Endothelial cell of umbilical vein (primary cell): ENCODE results near the gene ZDHHC14. TPM values are rescaled to one million over a fixed set of nuclear protein-coding genes. Genes with fewer than 3 reads are reported as not detected.
"Not testable (repeated sequence)": the region's sequence is repeated elsewhere in the genome, so short reads cannot be mapped to it uniquely, and the experiment has no call there.

Experiments
- BruUV-seq: library from RNA; stranded (reverse); fragments of 400-500 nt; replicated peaks from 2 replicates; lab custom pipeline; 2021; lab: Mats Ljungman, UMichigan
- CTCF ChIA-PET: fragments of 300-600, 350-600 bp; sonication (Branson Sonifier 250); formaldehyde crosslinking; loops from one replicate; lab custom pipeline; 2021; ENCODE audit warnings: antibody characterized with exemption, inconsistent platforms; lab: Charles Lee
- POLR2A ChIA-PET: fragments of 300-600, 350-600 bp; sonication (Branson Sonifier 250); formaldehyde crosslinking; loops from one replicate; lab custom pipeline; 2021; ENCODE audit warnings: antibody characterized with exemption, inconsistent platforms; lab: Charles Lee
- DNase-seq: peaks from one replicate; pipeline ENCODE4 v3.0.0-alpha.2; 2011; ENCODE audit warnings: low read depth, low spot score
- FAIRE-seq: peaks from 2 replicates; lab custom pipeline; 2011; peaks lifted over from hg19 to GRCh38; lab: Jason Lieb, UNC
- H2AFZ ChIP-seq: 2 replicates; pipeline ENCODE4 v1.6.0; 2012; ENCODE audit warnings: low read depth, low read length, control low read depth, inconsistent platforms
- H3K27ac ChIP-seq: 2 replicates; pipeline ENCODE4 v1.5.1; 2011; ENCODE audit warnings: low read depth, mild to moderate bottlenecking, control low read depth, low read length, moderate library complexity; ENCODE audit not compliant: insufficient read depth
- H3K27me3 ChIP-seq, 2 experiments: 2 replicates each; pipeline versions ENCODE4 v1.6.0 to v1.6.1; 2011; ENCODE audit warnings: low read length in 2 of 2, mixed read lengths in 1 of 2; ENCODE audit not compliant: control insufficient read depth in 2 of 2, insufficient read depth in 2 of 2
- H3K36me3 ChIP-seq, 2 experiments: 2 replicates in 1 of 2; 3 replicates in 1 of 2; pipeline ENCODE4 v1.5.1; 2011; ENCODE audit warnings: low read length in 2 of 2, mild to moderate bottlenecking in 1 of 2, moderate library complexity in 1 of 2; ENCODE audit not compliant: control insufficient read depth in 2 of 2, insufficient read depth in 2 of 2; ENCODE audit errors: extremely low read depth in 1 of 2
- H3K4me1 ChIP-seq: 3 replicates; pipeline ENCODE4 v1.5.1; 2011; ENCODE audit warnings: mild to moderate bottlenecking, low read length; ENCODE audit not compliant: control insufficient read depth, insufficient read depth; ENCODE audit errors: extremely low read depth
- H3K4me2 ChIP-seq: 2 replicates; pipeline ENCODE4 v1.6.1; 2011; ENCODE audit warnings: low read length, control low read depth, mixed read lengths; ENCODE audit not compliant: insufficient read depth
- H3K4me3 ChIP-seq, 3 experiments: fragments of 200-600 bp in 1 of 3; sonication (generic), shearing (Covaris generic) in 1 of 3; replicated peaks in 1 of 3; 2 replicates each; pipeline ENCODE4 v1.5.1; 2011 to 2016; ENCODE audit warnings: control low read depth in 3 of 3, low read length in 3 of 3, mild to moderate bottlenecking in 2 of 3, inconsistent platforms in 1 of 3, low read depth in 1 of 3, moderate library complexity in 1 of 3; ENCODE audit not compliant: insufficient read depth in 1 of 3
- H3K79me2 ChIP-seq: 2 replicates; pipeline ENCODE4 v1.6.0; 2012; ENCODE audit warnings: low read length, inconsistent platforms; ENCODE audit not compliant: control insufficient read depth, insufficient read depth
- H3K9ac ChIP-seq: replicated peaks from 2 replicates; pipeline ENCODE3; 2011; ENCODE audit warnings: low read length, control low read depth; ENCODE audit not compliant: insufficient read depth; ENCODE audit errors: extremely low read depth
- H3K9me1 ChIP-seq: replicated peaks from 3 replicates; pipeline ENCODE4 v1.6.0; 2011; ENCODE audit warnings: mild to moderate bottlenecking, low read length; ENCODE audit not compliant: control insufficient read depth, insufficient read depth; ENCODE audit errors: extremely low read depth
- H3K9me3 ChIP-seq: replicated peaks from 2 replicates; pipeline ENCODE4 v1.5.1; 2012; ENCODE audit warnings: low read length, inconsistent platforms; ENCODE audit not compliant: control insufficient read depth, insufficient read depth
- H4K20me1 ChIP-seq: replicated peaks from 2 replicates; pipeline ENCODE3; 2011; ENCODE audit warnings: mild to moderate bottlenecking, low read length; ENCODE audit not compliant: control insufficient read depth, insufficient read depth; ENCODE audit errors: extremely low read depth
- CTCF ChIP-seq, 2 donors: IDR thresholded peaks; 1 replicate in 1 of 2; 2 replicates in 1 of 2; pipeline ENCODE4 v1.5.1; 2011; ENCODE audit warnings: low read length in 2 of 2, mild to moderate bottlenecking in 2 of 2, moderate library complexity in 2 of 2, control low read depth in 1 of 2, inconsistent platforms in 1 of 2, low read depth in 1 of 2; ENCODE audit not compliant: insufficient read depth in 1 of 2; ENCODE audit errors: extremely low read depth in 1 of 2
- EZH2 ChIP-seq: IDR thresholded peaks from 2 replicates; pipeline ENCODE4 v1.6.1; 2012; ENCODE audit warnings: borderline replicate concordance, low read depth, mild to moderate bottlenecking, moderate library complexity, low read length, inconsistent platforms; ENCODE audit not compliant: severe bottlenecking
- FOS ChIP-seq: IDR thresholded peaks from 2 replicates; pipeline ENCODE4 v1.6.1; 2011; ENCODE audit warnings: mild to moderate bottlenecking, low read length, moderate library complexity, borderline replicate concordance; ENCODE audit not compliant: insufficient read depth
- GATA2 ChIP-seq: IDR thresholded peaks from 2 replicates; pipeline ENCODE4 v1.7.0; 2011; ENCODE audit warnings: low read depth, mild to moderate bottlenecking, moderate library complexity, mixed read lengths, low read length; ENCODE audit not compliant: insufficient read length, insufficient read depth
- JUN ChIP-seq: IDR thresholded peaks from 2 replicates; pipeline ENCODE4 v1.6.1; 2011; ENCODE audit warnings: borderline replicate concordance, low read depth; ENCODE audit not compliant: insufficient read length, insufficient read depth
- MAX ChIP-seq: IDR thresholded peaks from 2 replicates; pipeline ENCODE4 v1.6.1; 2011; ENCODE audit not compliant: insufficient read depth, insufficient read length
- MYC ChIP-seq: IDR thresholded peaks from one replicate; pipeline ENCODE4 v1.6.1; 2011; ENCODE audit warnings: mild to moderate bottlenecking, low read depth, low read length
- POLR2A ChIP-seq: IDR thresholded peaks from 2 replicates; pipeline ENCODE4 v1.6.1; 2012; ENCODE audit warnings: low read depth, mild to moderate bottlenecking, control low read depth, low read length
- POLR2AphosphoS5 ChIP-seq: IDR thresholded peaks from 2 replicates; pipeline ENCODE4 v1.6.1; 2012; ENCODE audit warnings: low read depth, mild to moderate bottlenecking, control low read depth, low read length, moderate library complexity; ENCODE audit not compliant: insufficient read depth
- dilution Hi-C: fragments of 300-500 bp; cut with MboI; formaldehyde crosslinking; loops from one replicate; pipeline ENCODE4 v1.15.0; 2019; ENCODE audit warnings: low sequenced_read_pairs; ENCODE audit not compliant: extremely low pct_ligation_motif_present
- intact Hi-C: fragments of 100-400 bp; cut with micrococcal nuclease; formaldehyde crosslinking; loops from one replicate; pipeline ENCODE4 v1.10.0; 2022
- polyA plus RNA-seq, 4 experiments: library from polyadenylated mRNA; depleted of rRNA in 3 of 4; stranded (reverse) in 3 of 4; unstranded in 1 of 4; fragments of >200 nt; gene quantifications; 2 replicates each; pipeline versions ENCODE4 v1.2.1 to v1.2.3, GENCODE V29; 2011 to 2012; ENCODE audit warnings: missing spikeins in 1 of 4
- total RNA-seq: library from RNA; stranded (reverse); gene quantifications from 2 replicates; pipeline ENCODE4 v1.2.3, GENCODE V29; 2021

Gene ZDHHC14
- total and polyA plus RNA-seq, 2 donors (not counting 3 experiments of a cell fraction or from before 2014, with no cell fraction given), result 23.0 to 25.6 TPM

DNA sequence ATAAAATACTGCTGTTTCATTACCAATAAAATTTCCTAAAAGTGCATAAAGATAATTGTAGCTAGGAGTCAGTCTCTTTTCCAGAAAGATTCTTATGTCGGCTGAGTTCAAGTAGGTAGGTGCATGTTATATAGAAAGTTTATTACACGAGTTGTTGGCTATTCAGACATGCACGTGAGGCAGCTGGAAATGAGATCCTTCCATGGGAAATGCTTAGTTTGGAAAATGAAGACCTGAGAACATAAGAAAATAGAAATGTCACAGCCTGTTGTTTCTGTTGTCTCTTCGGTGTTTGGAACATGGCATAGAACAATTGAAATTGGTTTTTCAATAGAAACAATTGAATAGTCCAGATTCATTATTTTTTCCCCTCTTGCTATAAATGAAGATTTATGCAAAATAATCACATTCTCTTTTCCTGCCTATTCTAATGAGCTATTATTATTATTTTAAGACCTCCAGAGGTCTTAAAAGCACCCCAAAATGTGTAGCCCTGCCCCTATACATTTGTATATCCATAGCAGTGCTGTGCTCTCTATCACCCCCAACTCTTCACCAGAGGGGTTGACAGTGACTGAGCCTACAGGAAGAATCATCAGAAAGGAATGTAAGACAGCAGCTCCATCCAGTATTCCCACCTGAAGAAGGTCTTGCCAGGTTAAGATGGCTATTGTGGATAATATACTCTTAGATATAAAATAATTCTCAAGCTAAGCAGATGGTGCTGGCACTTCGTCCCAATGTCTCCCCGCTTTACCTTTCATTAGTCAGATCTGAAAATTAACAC, 82.2 kb downstream of the ZDHHC14 start:
- CTCF ChIA-PET, result interaction anchor here (1.2 to 1.5 kb wide), 2 partner anchors 15 to 68 kb away, joined by 3 read pairs; no protein-coding TSS in a partner anchor
- no peaks in the 10 kb centered on the region for H3K27me3 ChIP-seq
- H3K9me3 ChIP-seq, result no peaks in the 10 kb centered on the region
- POLR2A ChIA-PET, result no interaction called here
- TF ChIP-seq JUN (no peak), MAX (no peak), MYC (no peak), CTCF (IDR thresholded peaks at IDR 0.05; ENCODE audit: extremely low read depth in 1 of 2, insufficient read depth in 1 of 2, low read depth in 1 of 2, low read length in 2 of 2) (no peak), POLR2A (no peak), EZH2 (no peak), GATA2 (no peak), POLR2AphosphoS5 (no peak), FOS (no peak)
- H3K36me3 ChIP-seq, result no peaks in the 10 kb centered on the region
- no peak overlapping the region for H3K27ac ChIP-seq
- intact Hi-C loops, result loop anchor here (5.0 kb wide), 2 partner anchors 134 to 204 kb away; no protein-coding TSS in a partner anchor
- no peak overlapping the region for H3K4me3 ChIP-seq
- FAIRE-seq (no peak), DNase-seq (no peak)
- H3K79me2 ChIP-seq, result no peaks in the 10 kb centered on the region
- H3K4me2 ChIP-seq, result no peak overlapping the region
- H3K4me1 ChIP-seq, result peaks cover 19% of the 10 kb centered on the region
- dilution Hi-C loops, result no loop called here
- no peaks in the 10 kb centered on the region for H4K20me1 ChIP-seq
- BruUV-seq, result no TSS peak
- no peak overlapping the region for H3K9ac ChIP-seq
- no peak overlapping the region for H2AFZ ChIP-seq
- H3K9me1 ChIP-seq, result no peaks in the 10 kb centered on the region

DNA sequence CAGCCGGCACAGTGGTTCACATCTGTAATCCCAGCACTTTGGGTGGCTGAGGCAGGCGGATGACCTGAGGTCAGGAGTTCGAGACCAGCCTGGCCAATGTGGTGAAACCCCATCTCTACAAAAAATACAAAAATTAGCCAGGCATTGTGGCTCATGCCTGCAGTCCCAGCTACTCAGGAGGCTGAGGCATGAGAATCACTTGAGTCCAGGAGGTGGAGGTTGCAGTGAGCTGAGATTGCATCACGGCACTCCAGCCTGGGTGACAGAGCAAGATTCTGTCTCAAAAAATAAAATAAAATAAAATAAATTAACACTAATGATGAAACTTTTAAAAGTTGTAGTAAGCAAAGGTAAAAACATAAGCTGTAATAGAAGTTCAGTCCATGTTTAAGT, 82.7 kb downstream of the ZDHHC14 start:
- dilution Hi-C loops, H3K9ac ChIP-seq, H3K27ac ChIP-seq, H4K20me1 ChIP-seq, H3K79me2 ChIP-seq, DNase-seq, H3K9me1 ChIP-seq, H3K4me3 ChIP-seq, H3K9me3 ChIP-seq, H2AFZ ChIP-seq, FAIRE-seq, H3K36me3 ChIP-seq, H3K4me2 ChIP-seq, POLR2A ChIA-PET, BruUV-seq, H3K27me3 ChIP-seq: not testable (repeated sequence)
- CTCF ChIA-PET, result interaction anchor here (1.0 to 1.2 kb wide), 2 partner anchors 30 to 67 kb away, joined by 3 read pairs; no protein-coding TSS in a partner anchor
- peaks cover 19% of the 10 kb centered on the region for H3K4me1 ChIP-seq
- intact Hi-C loops, result loop anchor here (5.0 kb wide), 2 partner anchors 134 to 204 kb away; no protein-coding TSS in a partner anchor
